ENCODE data around the gene PUDP. TPM values are rescaled to one million over a fixed set of nuclear protein-coding genes. Genes with fewer than 3 reads are reported as not detected.

PUDP gene
- polyA plus RNA-seq (18.2 and 19.5 TPM in 2 replicates), polyA minus RNA-seq (14.1 and 15.4 TPM in 2 replicates)

DNA sequence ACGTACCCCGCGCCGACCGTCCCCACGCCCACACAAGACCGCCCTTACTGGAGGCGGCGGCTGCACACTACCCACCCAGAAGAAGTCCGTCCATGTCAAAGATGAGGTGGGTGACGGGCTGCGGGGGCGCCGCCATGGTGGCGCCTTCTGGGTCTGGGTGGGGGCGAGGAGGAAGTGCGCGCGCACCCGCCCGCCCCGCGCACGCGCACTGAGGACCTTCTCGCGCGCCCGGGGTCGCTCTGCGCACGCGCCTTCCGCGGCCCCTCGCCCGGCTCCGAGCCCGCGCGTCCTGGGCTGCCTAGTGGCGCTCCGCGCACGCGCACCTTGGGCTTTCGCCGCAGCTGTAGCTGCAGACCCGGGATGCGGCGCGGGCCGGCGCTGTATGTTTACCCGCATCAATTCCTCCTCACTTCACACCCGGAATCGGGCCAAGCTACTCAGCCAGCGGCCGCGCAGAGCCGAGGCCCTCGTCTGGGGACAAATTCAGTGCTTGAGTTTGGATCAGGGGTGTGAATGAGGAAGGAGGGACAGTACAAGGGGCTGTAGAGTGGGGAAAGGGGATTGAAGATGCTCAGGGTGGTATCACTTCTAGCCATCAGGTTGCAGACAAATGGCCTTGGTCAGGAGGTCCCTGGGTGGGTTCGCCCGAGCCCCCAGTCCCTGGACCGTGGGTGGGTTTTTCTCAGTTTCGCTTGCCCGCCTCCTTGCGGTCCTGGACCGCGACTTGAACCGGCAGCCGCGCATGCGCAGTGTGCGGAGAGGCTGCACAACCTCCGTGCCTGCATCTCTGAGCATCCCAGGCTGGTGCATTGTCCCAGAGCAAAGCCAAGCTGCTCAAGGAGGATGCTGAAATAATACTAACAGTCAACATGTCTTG lies at the start of gene PUDP:
PUDP (minus strand) TSS at position 176 of the 877 bp plus-strand sequence; CDS start at position 136, 40 bp downstream.
- Histone ChIP-seq H3K4me3 (ENCODE audit: low read length) (peak within 1 kb of the TSS; percentile 79), H3F3A (ENCODE audit: insufficient read depth, low read length, poor library complexity, severe bottlenecking) (no peaks in the 10 kb centered on the region), H3K27me3 (ENCODE audit: insufficient read depth, low read depth, low read length) (no peaks in the 10 kb centered on the region), H3K27ac (ENCODE audit: low read length) (peak within 1 kb of the TSS; percentile 92), H3K79me2 (replicated peaks; ENCODE audit: insufficient read depth, low read length) (no peaks in the 10 kb centered on the region), H3K4me2 (ENCODE audit: low read length) (peak within 1 kb of the TSS; percentile 39), H3K36me3 (ENCODE audit: insufficient read depth, low read length) (no peaks in the 10 kb centered on the region), H2AFZ (ENCODE audit: low read depth, low read length) (peak within 1 kb of the TSS; percentile 60), H4K20me1 (ENCODE audit: insufficient read depth) (no peaks in the 10 kb centered on the region), H3K9me2 (ENCODE audit: insufficient read depth, low read length) (no peaks in the 10 kb centered on the region), H3K9ac (ENCODE audit: low read length) (peak within 1 kb of the TSS; percentile 89), H3K9me3 (ENCODE audit: low read length) (no peaks in the 10 kb centered on the region)
- TF ChIP-seq EP300 (conservative IDR thresholded peaks at IDR 0.05; ENCODE audit: poor library complexity, severe bottlenecking): no peak
- TF ChIP-seq CTCF (IDR thresholded peaks at IDR 0.05; ENCODE audit: poor library complexity, severe bottlenecking): peak; percentile 71
- TF ChIP-seq EZH2 (IDR thresholded peaks at IDR 0.05; ENCODE audit: borderline replicate concordance, insufficient read depth, low read length, poor library complexity, severe bottlenecking): no peak
- TF ChIP-seq REST (IDR thresholded peaks at IDR 0.05; ENCODE audit: borderline replicate concordance): peak; percentile 83
- peak; percentile 75 for TF ChIP-seq RAD21 (conservative IDR thresholded peaks at IDR 0.05)
- peak; percentile 50 for TF ChIP-seq TAF1 (IDR thresholded peaks at IDR 0.05; ENCODE audit: low read depth)
- peak; percentile 57 for TF ChIP-seq MXI1 (conservative IDR thresholded peaks at IDR 0.05; ENCODE audit: poor library complexity, severe bottlenecking)
- peak; percentile 61 for TF ChIP-seq POLR2AphosphoS5 (IDR thresholded peaks at IDR 0.05)
- TF ChIP-seq SMC3 (conservative IDR thresholded peaks at IDR 0.05; ENCODE audit: poor library complexity): peak; percentile 79

DNA sequence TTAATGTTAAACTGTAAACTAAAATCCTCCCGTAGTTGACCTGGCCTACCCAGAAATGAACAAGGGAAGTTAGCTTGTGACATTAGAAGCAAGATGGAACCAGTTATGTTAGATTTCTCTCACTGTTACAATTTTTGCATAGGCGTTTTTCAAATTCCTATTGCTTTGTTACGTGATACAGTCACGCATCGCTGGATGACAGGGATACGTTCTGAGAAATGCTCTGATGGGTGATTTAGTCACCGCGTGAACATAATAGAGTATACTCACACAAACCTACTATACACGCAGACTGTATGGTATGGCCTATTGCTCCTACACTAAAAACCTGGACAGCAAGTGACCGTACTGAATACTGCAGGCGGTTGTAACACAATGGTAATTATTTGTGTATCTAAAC lies 46.7 kb upstream of the PUDP start:
- Histone ChIP-seq H3K9me2 (ENCODE audit: insufficient read depth, low read length) (no peaks in the 10 kb centered on the region), H3F3A (ENCODE audit: insufficient read depth, low read length, poor library complexity, severe bottlenecking) (no peaks in the 10 kb centered on the region), H3K4me2 (ENCODE audit: low read length) (no peak overlapping the region), H3K36me3 (ENCODE audit: insufficient read depth, low read length) (no peaks in the 10 kb centered on the region), H3K79me2 (replicated peaks; ENCODE audit: insufficient read depth, low read length) (no peaks in the 10 kb centered on the region), H3K9ac (ENCODE audit: low read length) (no peak overlapping the region), H3K27me3 (ENCODE audit: insufficient read depth, low read depth, low read length) (no peaks in the 10 kb centered on the region), H3K9me3 (ENCODE audit: low read length) (no peaks in the 10 kb centered on the region), H2AFZ (ENCODE audit: low read depth, low read length) (no peak overlapping the region), H3K27ac (ENCODE audit: low read length) (no peak overlapping the region), H3K4me3 (ENCODE audit: low read length) (no peak overlapping the region), H4K20me1 (ENCODE audit: insufficient read depth) (no peaks in the 10 kb centered on the region)
- TF ChIP-seq CTCF (IDR thresholded peaks at IDR 0.05; ENCODE audit: poor library complexity, severe bottlenecking) (no peak), POLR2AphosphoS5 (IDR thresholded peaks at IDR 0.05) (no peak), TAF1 (IDR thresholded peaks at IDR 0.05; ENCODE audit: low read depth) (no peak), EP300 (conservative IDR thresholded peaks at IDR 0.05; ENCODE audit: poor library complexity, severe bottlenecking) (no peak), MXI1 (conservative IDR thresholded peaks at IDR 0.05; ENCODE audit: poor library complexity, severe bottlenecking) (no peak), EZH2 (IDR thresholded peaks at IDR 0.05; ENCODE audit: borderline replicate concordance, insufficient read depth, low read length, poor library complexity, severe bottlenecking) (no peak), SMC3 (conservative IDR thresholded peaks at IDR 0.05; ENCODE audit: poor library complexity) (no peak), REST (IDR thresholded peaks at IDR 0.05; ENCODE audit: borderline replicate concordance) (no peak), RAD21 (conservative IDR thresholded peaks at IDR 0.05) (no peak)

Measured in neural cell (in vitro differentiated cells).